ENCODE measurements around the gene PLEKHA1. TPM values are rescaled to one million over a fixed set of nuclear protein-coding genes. Genes with fewer than 3 reads are reported as not detected.

Gene PLEKHA1
- total RNA-seq, 1 donor from 2014 or later: 28.7 TPM

- peaks cover 0 to 21% of the 10 kb centered on the region in 2 donors for H3K36me3 ChIP-seq
- peaks cover 5% of the 10 kb centered on the region for H3K4me1 ChIP-seq
- H3K27ac ChIP-seq: no peak overlapping the region
- intact Hi-C loops (cut with DNase I): no loop called here
- DNase-seq (ENCODE audit: extremely low spot score in 2 of 2): no peak
- H3K4me3 ChIP-seq: no peak overlapping the region
- no peaks in the 10 kb centered on the region for H3K9me3 ChIP-seq
- no peaks in the 10 kb centered on the region for H3K27me3 ChIP-seq
- no peak for TF ChIP-seq POLR2AphosphoS5 (IDR thresholded peaks at IDR 0.05; ENCODE audit: insufficient read depth in 1 of 2, low read depth in 1 of 2)
- TF ChIP-seq POLR2A (IDR thresholded peaks at IDR 0.05): no peak
- no peak for TF ChIP-seq CTCF (IDR thresholded peaks at IDR 0.05)
These were observed 28.1 kb downstream of the PLEKHA1 start for GRCh38 chr10:122402548-122403131.

- Histone ChIP-seq H3K4me1 (peaks cover 6% of the 10 kb centered on the region), H3K27me3 (no peaks in the 10 kb centered on the region), H3K4me3 (no peak overlapping the region), H3K36me3 (peaks cover 0 to 21% of the 10 kb centered on the region in 2 donors), H3K9me3 (no peaks in the 10 kb centered on the region), H3K27ac (no peak overlapping the region)
- DNase-seq (ENCODE audit: extremely low spot score in 2 of 2): no peak
- intact Hi-C loops (cut with DNase I): no loop called here
- TF ChIP-seq POLR2A (IDR thresholded peaks at IDR 0.05) (no peak), POLR2AphosphoS5 (IDR thresholded peaks at IDR 0.05; ENCODE audit: insufficient read depth in 1 of 2, low read depth in 1 of 2) (no peak), CTCF (IDR thresholded peaks at IDR 0.05) (no peak)
These were observed 30.1 kb downstream of the PLEKHA1 start for GRCh38 chr10:122404576-122404975.

DNA sequence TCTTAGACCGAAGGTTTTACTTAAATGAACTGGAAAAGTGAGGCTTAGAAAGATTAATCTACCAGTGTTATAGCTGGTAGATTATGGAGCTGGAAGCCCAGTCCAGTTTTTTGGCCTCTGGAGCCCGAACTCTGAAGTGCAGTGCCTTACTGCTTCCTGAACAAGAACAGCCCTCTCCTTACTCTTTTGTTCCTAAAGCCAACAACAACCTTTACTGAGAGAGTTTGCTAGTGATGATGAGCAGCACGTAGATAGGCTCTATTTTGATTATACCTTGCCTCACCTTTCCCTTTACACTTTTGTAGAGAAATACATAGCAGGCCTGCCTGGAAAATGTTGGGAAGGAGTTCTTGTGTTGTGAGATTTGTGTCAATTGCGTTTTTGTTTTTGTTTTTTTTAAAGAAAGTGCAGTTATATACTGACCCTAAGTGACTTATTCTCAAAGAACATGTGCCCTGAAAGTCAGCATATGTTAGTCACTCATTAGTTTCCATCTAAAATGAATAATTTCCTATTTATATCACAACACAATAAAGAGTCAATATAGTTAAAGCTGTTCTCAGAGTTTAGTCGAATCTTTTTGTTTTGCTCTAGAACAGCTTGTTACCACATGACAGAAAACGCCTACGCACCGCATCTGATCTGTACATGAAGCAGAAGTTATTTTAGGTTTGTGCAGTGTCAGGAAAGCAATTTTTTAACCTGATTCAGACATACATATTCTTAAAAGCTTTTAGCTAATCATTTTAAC is 33.0 kb downstream of the PLEKHA1 start:
- TF ChIP-seq POLR2AphosphoS5 (IDR thresholded peaks at IDR 0.05; ENCODE audit: insufficient read depth in 1 of 2, low read depth in 1 of 2): no peak
- TF ChIP-seq CTCF (IDR thresholded peaks at IDR 0.05): no peak
- no peak for TF ChIP-seq POLR2A (IDR thresholded peaks at IDR 0.05)
- peaks cover 0 to 14% of the 10 kb centered on the region in 2 donors for H3K36me3 ChIP-seq
- no peaks in the 10 kb centered on the region for H3K27me3 ChIP-seq
- H3K4me1 ChIP-seq: peaks cover 6% of the 10 kb centered on the region
- no peaks in the 10 kb centered on the region for H3K9me3 ChIP-seq
- intact Hi-C loops (cut with DNase I): no loop called here
- no peak for DNase-seq (ENCODE audit: extremely low spot score in 2 of 2)
- H3K4me3 ChIP-seq: no peak overlapping the region
- H3K27ac ChIP-seq: no peak overlapping the region

- DNase-seq (ENCODE audit: extremely low spot score in 2 of 2): no peak
- no peaks in the 10 kb centered on the region for H3K27me3 ChIP-seq
- no peak for TF ChIP-seq POLR2A (IDR thresholded peaks at IDR 0.05)
- no peak for TF ChIP-seq CTCF (IDR thresholded peaks at IDR 0.05)
- TF ChIP-seq POLR2AphosphoS5 (IDR thresholded peaks at IDR 0.05; ENCODE audit: insufficient read depth in 1 of 2, low read depth in 1 of 2): no peak
- no peaks in the 10 kb centered on the region for H3K4me1 ChIP-seq
- peaks cover 0 to 28% of the 10 kb centered on the region in 2 donors for H3K36me3 ChIP-seq
- H3K27ac ChIP-seq: no peak overlapping the region
- no peaks in the 10 kb centered on the region for H3K9me3 ChIP-seq
- intact Hi-C loops (cut with DNase I): loop anchor here (2.0 kb wide), 1 partner anchor 15 kb away; no protein-coding TSS in a partner anchor
- H3K4me3 ChIP-seq: no peak overlapping the region
These were observed 38.8 kb downstream of the PLEKHA1 start for GRCh38 chr10:122413327-122413726.

GRCh38 chr10:122417667-122418066 is 43.2 kb downstream of the PLEKHA1 start:
- Histone ChIP-seq H3K4me1 (peaks cover 24% of the 10 kb centered on the region), H3K36me3 (peaks cover 0 to 28% of the 10 kb centered on the region in 2 donors), H3K4me3 (no peak overlapping the region), H3K27ac (no peak overlapping the region), H3K9me3 (no peaks in the 10 kb centered on the region), H3K27me3 (no peaks in the 10 kb centered on the region)
- intact Hi-C loops (cut with DNase I): no loop called here
- no peak for DNase-seq (ENCODE audit: extremely low spot score in 2 of 2)
- no peak for TF ChIP-seq POLR2A (IDR thresholded peaks at IDR 0.05)
- no peak for TF ChIP-seq CTCF (IDR thresholded peaks at IDR 0.05)
- TF ChIP-seq POLR2AphosphoS5 (IDR thresholded peaks at IDR 0.05; ENCODE audit: insufficient read depth in 1 of 2, low read depth in 1 of 2): no peak
